ENCODE results near the gene MAB21L4.

MAB21L4 gene

DNA sequence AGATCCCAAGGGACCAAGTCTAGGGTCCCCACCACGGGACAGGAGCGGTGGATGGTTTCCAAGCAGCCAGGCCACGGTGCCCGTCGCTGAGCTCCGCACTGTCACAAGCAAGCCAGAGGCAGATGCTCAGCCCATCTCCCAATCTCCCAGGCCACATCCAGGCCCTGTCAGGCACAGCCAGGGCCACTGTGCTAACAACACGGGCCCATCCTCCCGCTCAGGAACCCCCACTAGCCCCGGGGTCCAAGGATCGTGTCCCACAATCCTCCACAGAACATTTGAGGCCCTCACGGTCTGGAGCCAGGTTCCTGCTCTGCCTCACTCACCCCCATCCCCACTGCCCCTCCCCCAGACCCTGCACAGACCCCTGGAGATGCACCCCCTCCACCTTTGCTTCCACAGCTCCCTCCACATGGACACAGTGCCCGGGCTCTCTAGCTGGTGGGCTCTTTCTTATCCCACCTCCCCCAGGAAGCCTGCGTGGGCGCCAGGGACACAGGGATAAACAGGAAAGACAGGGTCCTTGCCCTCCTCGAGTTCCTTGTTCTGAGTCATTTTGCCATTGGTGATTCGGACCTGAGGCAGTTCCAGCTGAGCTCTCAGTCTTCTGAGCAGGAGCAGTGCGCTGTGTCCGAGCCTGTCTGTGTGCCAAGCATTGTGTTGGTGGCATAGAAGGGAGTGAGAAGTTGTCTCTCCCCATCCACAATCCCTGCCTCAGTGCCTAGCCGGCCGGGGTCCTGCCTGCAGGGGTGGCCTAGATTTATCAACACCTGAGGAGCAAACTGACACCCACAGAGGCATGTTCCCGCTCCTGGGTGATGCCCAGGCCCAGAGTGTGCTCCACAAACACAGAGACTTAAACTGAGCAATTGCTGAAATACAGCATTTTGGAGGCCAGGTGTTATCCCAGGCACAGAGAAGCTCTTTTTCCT, 17.2 kb upstream of the MAB21L4 start:
- H3K4me3 ChIP-seq (ENCODE audit: low read depth, low read length), result no peak overlapping the region
- TF ChIP-seq POLR2A (IDR thresholded peaks at IDR 0.05; ENCODE audit: extremely low read depth, insufficient read length) (no peak), MAX (IDR thresholded peaks at IDR 0.05; ENCODE audit: low read depth, low read length) (no peak)
- TF ChIP-seq, protein P1, sequence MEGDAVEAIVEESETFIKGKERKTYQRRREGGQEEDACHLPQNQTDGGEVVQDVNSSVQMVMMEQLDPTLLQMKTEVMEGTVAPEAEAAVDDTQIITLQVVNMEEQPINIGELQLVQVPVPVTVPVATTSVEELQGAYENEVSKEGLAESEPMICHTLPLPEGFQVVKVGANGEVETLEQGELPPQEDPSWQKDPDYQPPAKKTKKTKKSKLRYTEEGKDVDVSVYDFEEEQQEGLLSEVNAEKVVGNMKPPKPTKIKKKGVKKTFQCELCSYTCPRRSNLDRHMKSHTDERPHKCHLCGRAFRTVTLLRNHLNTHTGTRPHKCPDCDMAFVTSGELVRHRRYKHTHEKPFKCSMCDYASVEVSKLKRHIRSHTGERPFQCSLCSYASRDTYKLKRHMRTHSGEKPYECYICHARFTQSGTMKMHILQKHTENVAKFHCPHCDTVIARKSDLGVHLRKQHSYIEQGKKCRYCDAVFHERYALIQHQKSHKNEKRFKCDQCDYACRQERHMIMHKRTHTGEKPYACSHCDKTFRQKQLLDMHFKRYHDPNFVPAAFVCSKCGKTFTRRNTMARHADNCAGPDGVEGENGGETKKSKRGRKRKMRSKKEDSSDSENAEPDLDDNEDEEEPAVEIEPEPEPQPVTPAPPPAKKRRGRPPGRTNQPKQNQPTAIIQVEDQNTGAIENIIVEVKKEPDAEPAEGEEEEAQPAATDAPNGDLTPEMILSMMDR (IDR thresholded peaks at IDR 0.05; ENCODE audit: low read depth, low read length), result no peak
- DNase-seq (ENCODE audit: low read depth), result no peak

- no peak for DNase-seq (ENCODE audit: low read depth)
- H3K4me3 ChIP-seq (ENCODE audit: low read depth, low read length), result no peak overlapping the region
- TF ChIP-seq POLR2A (IDR thresholded peaks at IDR 0.05; ENCODE audit: extremely low read depth, insufficient read length), result no peak
- TF ChIP-seq, protein P1 (IDR thresholded peaks at IDR 0.05; ENCODE audit: low read depth, low read length), result no peak
- TF ChIP-seq MYC (IDR thresholded peaks at IDR 0.05; ENCODE audit: low read depth, low read length), result no peak
- TF ChIP-seq MAX (IDR thresholded peaks at IDR 0.05; ENCODE audit: low read depth, low read length), result no peak
These were observed 15.8 kb upstream of the MAB21L4 start for GRCh38 chr2:240911641-240912265.

DNA sequence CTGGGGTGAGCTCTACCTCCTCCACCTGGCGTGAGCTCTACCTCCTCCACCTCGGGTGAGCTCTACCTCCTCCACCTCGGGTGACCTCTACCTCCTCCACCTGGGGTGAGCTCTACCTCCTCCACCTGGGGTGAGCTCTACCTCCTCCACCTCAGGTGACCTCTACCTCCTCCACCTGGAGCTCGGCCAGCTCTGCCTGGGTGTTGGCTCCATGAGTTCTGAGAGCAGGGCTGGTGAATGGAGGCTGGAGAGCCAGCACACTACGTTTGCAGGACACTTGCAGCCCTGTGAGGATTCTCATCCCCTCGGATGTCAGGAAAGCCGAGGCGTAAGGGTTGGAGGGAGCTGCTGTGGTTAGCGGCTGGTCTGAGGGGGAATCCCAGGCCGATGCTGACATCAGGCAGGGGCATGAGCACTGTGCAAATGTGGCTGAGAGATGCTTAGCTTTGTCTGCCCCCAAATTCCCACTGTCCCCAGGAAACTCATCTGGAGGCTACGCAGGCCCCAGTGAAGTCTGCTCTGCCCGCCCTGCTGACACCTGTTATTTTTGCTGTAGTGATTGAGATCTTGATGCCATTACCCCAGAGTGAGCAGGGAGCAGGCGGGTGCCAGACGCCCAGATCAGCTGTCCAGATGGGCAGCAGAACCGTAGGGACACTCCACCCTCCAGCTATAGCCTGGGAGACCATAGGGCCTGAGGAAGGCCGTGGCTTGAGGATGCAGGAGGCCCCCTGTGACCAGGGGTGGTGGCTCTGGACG, 13.4 kb upstream of the MAB21L4 start:
- no peak overlapping the region for H3K4me3 ChIP-seq (ENCODE audit: low read depth, low read length)
- TF ChIP-seq MYC (IDR thresholded peaks at IDR 0.05; ENCODE audit: low read depth, low read length) (no peak), MAX (IDR thresholded peaks at IDR 0.05; ENCODE audit: low read depth, low read length) (no peak), POLR2A (IDR thresholded peaks at IDR 0.05; ENCODE audit: extremely low read depth, insufficient read length) (no peak)
- DNase-seq (ENCODE audit: low read depth), result no peak

- TF ChIP-seq POLR2A (IDR thresholded peaks at IDR 0.05; ENCODE audit: extremely low read depth, insufficient read length) (no peak), MYC (IDR thresholded peaks at IDR 0.05; ENCODE audit: low read depth, low read length) (no peak), MAX (IDR thresholded peaks at IDR 0.05; ENCODE audit: low read depth, low read length) (no peak)
- TF ChIP-seq, protein P1 (IDR thresholded peaks at IDR 0.05; ENCODE audit: low read depth, low read length), result no peak
- no peak for DNase-seq (ENCODE audit: low read depth)
- H3K4me3 ChIP-seq (ENCODE audit: low read depth, low read length), result no peak overlapping the region
These were observed 11.1 kb upstream of the MAB21L4 start for GRCh38 chr2:240906911-240907590.

- H3K4me3 ChIP-seq (ENCODE audit: low read depth, low read length), result no peak within 1 kb of the TSS
- DNase-seq (ENCODE audit: low read depth), result no peak
- TF ChIP-seq, protein P1 (IDR thresholded peaks at IDR 0.05; ENCODE audit: low read depth, low read length), result no peak
- TF ChIP-seq POLR2A (IDR thresholded peaks at IDR 0.05; ENCODE audit: extremely low read depth, insufficient read length) (no peak), MYC (IDR thresholded peaks at IDR 0.05; ENCODE audit: low read depth, low read length) (no peak), MAX (IDR thresholded peaks at IDR 0.05; ENCODE audit: low read depth, low read length) (no peak)
These were observed 10.4 kb upstream of the MAB21L4 start, which contains the start of gene CROCC2 for GRCh38 chr2:240906141-240906910. Gene CROCC2, plus strand, starts transcription at chr2:240906336. Its CDS starts 178 bp downstream, at chr2:240906514.
